ENCODE measurements around the gene CASP8. TPM values are rescaled to one million over a fixed set of nuclear protein-coding genes. Genes with fewer than 3 reads are reported as not detected.

CASP8 gene
- total and polyA plus RNA-seq, 7 donors = 4.9 to 28.7 (median 13.0) TPM

DNA sequence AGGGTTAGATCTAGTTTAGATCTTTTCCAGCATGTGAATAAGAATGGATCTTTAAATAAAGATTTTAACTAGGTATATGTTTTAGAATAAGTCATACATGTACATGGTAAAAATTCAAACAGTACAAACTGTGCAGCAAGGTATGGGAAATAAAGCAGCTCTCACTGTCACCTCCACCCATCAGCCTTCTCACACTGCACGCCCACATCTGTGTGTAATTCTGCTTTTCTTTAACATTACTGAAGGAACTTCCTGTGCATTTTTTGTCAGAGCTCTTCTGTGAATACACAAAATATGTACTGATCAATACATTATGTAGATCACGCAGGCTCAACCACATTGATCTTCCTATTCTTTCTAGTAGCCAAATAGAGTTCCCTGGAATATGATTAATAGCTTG, 3.4 kb downstream of the CASP8 start:
- intact Hi-C loops (cut with DNase I) = no loop called here
- WGBS, 2 donors = 63 to 82% methylated on average over 2 of the region's 2 CpGs
- TF ChIP-seq POLR2AphosphoS5 (IDR thresholded peaks at IDR 0.05) (no peak), EP300 (IDR thresholded peaks at IDR 0.05) (no peak), POLR2A (IDR thresholded peaks at IDR 0.05) (no peak)
- TF ChIP-seq, protein P1, sequence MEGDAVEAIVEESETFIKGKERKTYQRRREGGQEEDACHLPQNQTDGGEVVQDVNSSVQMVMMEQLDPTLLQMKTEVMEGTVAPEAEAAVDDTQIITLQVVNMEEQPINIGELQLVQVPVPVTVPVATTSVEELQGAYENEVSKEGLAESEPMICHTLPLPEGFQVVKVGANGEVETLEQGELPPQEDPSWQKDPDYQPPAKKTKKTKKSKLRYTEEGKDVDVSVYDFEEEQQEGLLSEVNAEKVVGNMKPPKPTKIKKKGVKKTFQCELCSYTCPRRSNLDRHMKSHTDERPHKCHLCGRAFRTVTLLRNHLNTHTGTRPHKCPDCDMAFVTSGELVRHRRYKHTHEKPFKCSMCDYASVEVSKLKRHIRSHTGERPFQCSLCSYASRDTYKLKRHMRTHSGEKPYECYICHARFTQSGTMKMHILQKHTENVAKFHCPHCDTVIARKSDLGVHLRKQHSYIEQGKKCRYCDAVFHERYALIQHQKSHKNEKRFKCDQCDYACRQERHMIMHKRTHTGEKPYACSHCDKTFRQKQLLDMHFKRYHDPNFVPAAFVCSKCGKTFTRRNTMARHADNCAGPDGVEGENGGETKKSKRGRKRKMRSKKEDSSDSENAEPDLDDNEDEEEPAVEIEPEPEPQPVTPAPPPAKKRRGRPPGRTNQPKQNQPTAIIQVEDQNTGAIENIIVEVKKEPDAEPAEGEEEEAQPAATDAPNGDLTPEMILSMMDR (IDR thresholded peaks at IDR 0.05) = no peak

GRCh38 chr2:201264472-201265173, 4.3 kb downstream of the CASP8 start:
- Histone ChIP-seq H3K27ac (no peak overlapping the region), H3K4me3 (no peak overlapping the region), H3K9me3 (no peaks in the 10 kb centered on the region), H3K36me3 (peaks cover 0 to 6% (median 3%) of the 10 kb centered on the region in 4 donors), H3K4me1 (peaks cover 0 to under 1% (median 0%) of the 10 kb centered on the region in 4 donors), H3K27me3 (no peaks in the 10 kb centered on the region)
- no peak for DNase-seq
- intact Hi-C loops (cut with DNase I) = no loop called here
- WGBS, 2 donors = 85 to 91% methylated on average over 7 of the region's 7 CpGs
- TF ChIP-seq POLR2A (IDR thresholded peaks at IDR 0.05) (no peak), EP300 (IDR thresholded peaks at IDR 0.05) (no peak), POLR2AphosphoS5 (IDR thresholded peaks at IDR 0.05) (no peak)
- TF ChIP-seq, protein P1 (IDR thresholded peaks at IDR 0.05) = no peak

More for the DNA sequence above, 3.4 kb downstream of the CASP8 start:
- Histone ChIP-seq H3K4me1 (peaks cover 0 to 9% (median 6%) of the 10 kb centered on the region in 4 donors), H3K4me3 (no peak overlapping the region), H3K27ac (no peak overlapping the region), H3K9me3 (no peaks in the 10 kb centered on the region), H3K27me3 (no peaks in the 10 kb centered on the region), H3K36me3 (no peaks in the 10 kb centered on the region)
- no peak for DNase-seq

GRCh38 chr2:201266629-201267028, 6.3 kb downstream of the CASP8 start:
- peaks cover 0 to 13% (median 3%) of the 10 kb centered on the region in 4 donors for H3K36me3 ChIP-seq
- no peak for DNase-seq
- H3K27me3 ChIP-seq = no peaks in the 10 kb centered on the region
- H3K4me1 ChIP-seq = no peaks in the 10 kb centered on the region
- H3K9me3 ChIP-seq = no peaks in the 10 kb centered on the region
- WGBS, 2 donors = 86 to 87% methylated on average over 2 of the region's 2 CpGs
- no peak overlapping the region for H3K27ac ChIP-seq
- TF ChIP-seq EP300 (IDR thresholded peaks at IDR 0.05) (no peak), POLR2AphosphoS5 (IDR thresholded peaks at IDR 0.05) (no peak), POLR2A (IDR thresholded peaks at IDR 0.05) (no peak)
- TF ChIP-seq, protein P1 (IDR thresholded peaks at IDR 0.05) = no peak
- intact Hi-C loops (cut with DNase I) = no loop called here
- no peak overlapping the region for H3K4me3 ChIP-seq

DNA sequence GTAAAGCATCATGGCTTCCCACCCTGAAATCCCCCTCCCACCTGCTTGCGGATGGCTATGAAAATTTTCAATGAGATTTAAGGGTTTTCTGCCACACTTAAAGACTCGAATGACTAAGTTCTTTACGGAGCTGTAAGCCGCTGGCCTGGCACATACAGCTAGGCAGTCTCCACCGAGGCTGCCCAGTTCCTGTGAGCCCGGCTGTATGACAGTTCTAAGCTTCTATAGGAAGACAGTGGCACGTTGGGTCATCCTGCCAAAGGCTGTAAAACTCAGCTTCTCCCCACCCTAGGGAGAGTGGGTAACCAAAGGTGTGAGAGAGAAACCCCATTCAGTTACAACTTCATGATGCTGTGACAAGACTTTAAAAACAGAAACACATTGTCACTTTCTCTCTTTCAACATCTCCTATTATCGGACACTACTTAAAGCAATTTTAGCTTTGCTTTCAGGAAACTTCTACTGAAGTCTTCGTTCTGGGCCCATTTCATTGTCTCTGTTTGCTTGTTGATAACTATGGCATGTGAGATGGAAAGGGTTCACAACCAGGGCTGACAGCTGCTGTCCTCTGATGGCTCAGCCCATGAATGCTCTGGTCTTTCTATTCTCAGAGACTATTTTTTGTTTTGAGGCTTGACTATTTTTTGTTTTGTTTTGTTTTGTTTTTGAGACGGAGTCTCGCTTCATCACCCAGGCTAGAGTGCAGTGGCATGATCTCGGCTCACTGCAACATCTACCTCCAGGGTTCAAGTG, 7.1 kb downstream of the CASP8 start:
- Histone ChIP-seq H3K4me3 (no peak overlapping the region), H3K27me3 (no peaks in the 10 kb centered on the region), H3K4me1 (no peaks in the 10 kb centered on the region), H3K36me3 (peaks cover 0 to 14% (median 3%) of the 10 kb centered on the region in 4 donors), H3K27ac (no peak overlapping the region), H3K9me3 (no peaks in the 10 kb centered on the region)
- TF ChIP-seq EP300 (IDR thresholded peaks at IDR 0.05) = no peak
- TF ChIP-seq, protein P1 (IDR thresholded peaks at IDR 0.05) = no peak
- TF ChIP-seq POLR2A (IDR thresholded peaks at IDR 0.05) = no peak
- TF ChIP-seq POLR2AphosphoS5 (IDR thresholded peaks at IDR 0.05) = no peak
- intact Hi-C loops (cut with DNase I) = no loop called here
- DNase-seq = no peak
- WGBS, 2 donors = 87 to 89% methylated on average over 12 of the region's 12 CpGs

All from sigmoid colon (tissue), 7 donors.